ENCODE data around the gene KCNJ12.

KCNJ12 gene

GRCh38 chr17:21357281-21357680 is 18.9 kb upstream of the KCNJ12 start:
- H3K9ac ChIP-seq (ENCODE audit: low read depth in 1 of 2, low read length in 2 of 2): no peak overlapping the region
- H3K9me3 ChIP-seq (ENCODE audit: control insufficient read depth in 1 of 2, low read length in 2 of 2): no peaks in the 10 kb centered on the region
- H3K27ac ChIP-seq (ENCODE audit: low read depth, low read length): no peak overlapping the region
- H3K4me1 ChIP-seq (ENCODE audit: control insufficient read depth in 1 of 2, insufficient read depth in 2 of 2, low read length in 2 of 2): peaks cover 7 to 8% of the 10 kb centered on the region in 2 donors
- no peaks in the 10 kb centered on the region for H3K36me3 ChIP-seq (ENCODE audit: control insufficient read depth in 1 of 2, insufficient read depth in 2 of 2, low read length in 2 of 2)
- H3K4me3 ChIP-seq (ENCODE audit: low read depth in 1 of 2, low read length in 2 of 2): no peak overlapping the region
- no peaks in the 10 kb centered on the region for H3K27me3 ChIP-seq (ENCODE audit: control insufficient read depth in 1 of 2, insufficient read depth in 2 of 2, low read length in 2 of 2)

DNA sequence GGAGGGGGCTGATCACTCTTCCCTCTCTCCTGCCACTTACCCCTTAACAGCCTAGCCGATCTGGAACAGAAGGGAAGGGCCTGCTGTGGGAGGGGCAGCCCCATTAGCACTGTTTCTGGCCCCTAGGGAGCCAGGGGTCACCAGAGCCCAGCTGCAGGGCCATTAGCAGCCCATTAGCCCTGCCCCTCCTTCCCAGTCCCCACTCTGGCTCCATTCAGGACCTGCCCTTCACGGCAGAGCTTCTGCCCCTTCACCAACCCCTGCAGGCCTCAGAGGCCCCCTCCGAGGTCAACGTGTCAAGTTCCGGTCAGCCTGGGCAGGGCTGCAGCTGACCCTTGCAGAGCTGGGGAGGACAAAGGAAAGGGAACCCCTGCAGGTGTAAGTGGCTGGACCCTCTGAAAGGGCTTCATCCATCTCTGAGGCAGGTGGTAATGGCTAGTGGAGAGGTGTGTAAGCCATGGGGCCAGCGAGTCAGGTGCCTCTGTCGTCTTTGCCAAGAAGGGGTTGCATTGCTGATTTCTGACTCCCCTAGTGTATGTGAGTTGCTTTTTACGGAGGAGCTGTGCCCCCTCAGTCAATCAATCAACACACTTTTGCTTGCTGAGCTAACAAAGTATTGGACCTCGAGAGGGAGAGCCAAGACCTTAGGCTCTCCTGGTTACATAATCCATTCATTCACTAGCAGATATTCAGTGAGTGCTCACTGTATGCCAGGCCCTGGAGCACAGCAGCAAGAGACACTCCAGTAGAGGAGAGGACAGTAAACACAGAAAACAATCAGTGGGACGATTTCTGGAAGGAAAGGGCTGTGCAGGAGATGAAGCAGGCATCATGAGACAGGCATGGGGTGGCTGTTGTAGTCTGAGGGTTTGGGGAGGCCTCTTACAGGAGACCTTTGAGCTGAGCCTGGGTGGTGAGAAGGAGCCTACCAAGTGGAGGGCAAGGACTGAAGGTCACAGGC is 18.2 kb upstream of the KCNJ12 start:
- Histone ChIP-seq H3K4me3 (ENCODE audit: low read depth in 1 of 2, low read length in 2 of 2) (no peak overlapping the region), H3K27ac (ENCODE audit: low read depth, low read length) (no peak overlapping the region), H3K4me1 (ENCODE audit: control insufficient read depth in 1 of 2, insufficient read depth in 2 of 2, low read length in 2 of 2) (peaks cover 7 to 8% of the 10 kb centered on the region in 2 donors)

DNA sequence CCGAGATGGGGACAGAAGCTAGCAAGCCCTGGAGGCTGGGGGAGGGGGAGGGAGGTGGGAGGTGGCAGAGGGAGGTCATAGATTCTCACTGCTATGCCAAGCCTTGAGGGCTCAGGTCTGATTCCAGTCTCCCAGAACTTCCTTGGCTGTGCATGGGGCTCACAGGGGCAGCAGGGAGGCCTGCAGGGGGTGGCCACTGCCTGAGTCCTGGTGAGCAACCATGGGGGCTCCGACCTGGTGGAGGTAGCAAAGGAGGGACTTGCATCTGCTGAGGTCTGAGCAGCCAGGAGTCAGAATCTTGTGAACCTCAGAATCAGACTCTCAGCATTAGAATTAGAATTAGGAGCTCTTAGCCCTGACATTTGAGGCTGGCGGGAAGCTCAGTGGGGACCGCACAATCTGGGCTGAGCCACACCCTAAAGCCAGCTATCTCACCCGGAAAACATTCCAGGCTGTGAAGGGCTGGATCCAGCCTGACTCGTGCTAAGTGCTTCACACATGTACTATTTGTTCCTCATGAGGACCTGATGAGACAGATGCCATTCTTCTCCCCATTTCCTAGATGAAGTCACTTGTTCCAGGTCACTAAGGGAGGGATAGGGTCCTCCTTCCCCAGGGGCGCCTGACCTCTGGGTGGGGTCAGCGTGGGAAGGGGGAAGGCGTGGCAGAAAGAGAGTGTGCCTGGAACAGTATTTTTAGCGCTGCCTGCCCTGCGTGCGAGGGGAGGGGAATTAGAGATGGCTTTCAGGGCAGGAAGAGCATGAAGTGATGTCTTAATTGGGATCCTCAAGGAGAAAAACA is 17.3 kb upstream of the KCNJ12 start:
- no peak overlapping the region for H3K4me3 ChIP-seq (ENCODE audit: low read depth in 1 of 2, low read length in 2 of 2)
- no peaks in the 10 kb centered on the region for H3K9me3 ChIP-seq (ENCODE audit: control insufficient read depth in 1 of 2, low read length in 2 of 2)
- no peak overlapping the region for H3K9ac ChIP-seq (ENCODE audit: low read depth in 1 of 2, low read length in 2 of 2)
- H3K4me1 ChIP-seq (ENCODE audit: control insufficient read depth in 1 of 2, insufficient read depth in 2 of 2, low read length in 2 of 2): peaks cover 7 to 8% of the 10 kb centered on the region in 2 donors
- H3K27me3 ChIP-seq (ENCODE audit: control insufficient read depth in 1 of 2, insufficient read depth in 2 of 2, low read length in 2 of 2): no peaks in the 10 kb centered on the region
- H3K27ac ChIP-seq (ENCODE audit: low read depth, low read length): no peak overlapping the region
- H3K36me3 ChIP-seq (ENCODE audit: control insufficient read depth in 1 of 2, insufficient read depth in 2 of 2, low read length in 2 of 2): no peaks in the 10 kb centered on the region

More for the DNA sequence above, 18.2 kb upstream of the KCNJ12 start:
- Histone ChIP-seq H3K27me3 (ENCODE audit: control insufficient read depth in 1 of 2, insufficient read depth in 2 of 2, low read length in 2 of 2) (no peaks in the 10 kb centered on the region), H3K9me3 (ENCODE audit: control insufficient read depth in 1 of 2, low read length in 2 of 2) (no peaks in the 10 kb centered on the region), H3K9ac (ENCODE audit: low read depth in 1 of 2, low read length in 2 of 2) (no peak overlapping the region), H3K36me3 (ENCODE audit: control insufficient read depth in 1 of 2, insufficient read depth in 2 of 2, low read length in 2 of 2) (no peaks in the 10 kb centered on the region)

GRCh38 chr17:21359483-21359840 is 16.7 kb upstream of the KCNJ12 start:
- H3K9ac ChIP-seq (ENCODE audit: low read depth in 1 of 2, low read length in 2 of 2): no peak overlapping the region
- no peaks in the 10 kb centered on the region for H3K27me3 ChIP-seq (ENCODE audit: control insufficient read depth in 1 of 2, insufficient read depth in 2 of 2, low read length in 2 of 2)
- H3K4me1 ChIP-seq (ENCODE audit: control insufficient read depth in 1 of 2, insufficient read depth in 2 of 2, low read length in 2 of 2): peaks cover 7 to 8% of the 10 kb centered on the region in 2 donors
- no peaks in the 10 kb centered on the region for H3K9me3 ChIP-seq (ENCODE audit: control insufficient read depth in 1 of 2, low read length in 2 of 2)
- no peak overlapping the region for H3K4me3 ChIP-seq (ENCODE audit: low read depth in 1 of 2, low read length in 2 of 2)
- H3K36me3 ChIP-seq (ENCODE audit: control insufficient read depth in 1 of 2, insufficient read depth in 2 of 2, low read length in 2 of 2): no peaks in the 10 kb centered on the region
- H3K27ac ChIP-seq (ENCODE audit: low read depth, low read length): no peak overlapping the region

DNA sequence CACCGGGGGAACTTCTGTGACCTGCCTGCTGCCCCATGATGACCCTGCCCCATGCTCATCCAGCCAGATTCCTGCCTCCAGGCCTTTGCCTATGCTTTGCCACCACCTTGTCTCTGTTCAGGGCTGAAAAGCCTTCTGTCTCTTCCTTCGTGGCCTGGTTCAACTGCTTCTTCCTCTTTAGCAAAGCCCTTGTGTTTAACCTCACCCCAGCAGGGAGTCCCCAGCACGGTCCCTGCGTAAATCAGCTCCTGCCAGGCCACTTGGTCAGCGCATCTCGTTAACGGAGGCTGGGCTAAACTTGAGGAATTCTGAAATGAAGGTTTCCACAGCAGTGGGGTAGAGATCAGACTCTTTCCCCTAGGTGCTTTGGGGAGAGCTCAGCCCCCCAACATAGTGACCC is 16.1 kb upstream of the KCNJ12 start:
- Histone ChIP-seq H3K9me3 (ENCODE audit: control insufficient read depth in 1 of 2, low read length in 2 of 2) (no peaks in the 10 kb centered on the region), H3K36me3 (ENCODE audit: control insufficient read depth in 1 of 2, insufficient read depth in 2 of 2, low read length in 2 of 2) (no peaks in the 10 kb centered on the region), H3K4me1 (ENCODE audit: control insufficient read depth in 1 of 2, insufficient read depth in 2 of 2, low read length in 2 of 2) (peaks cover 7 to 8% of the 10 kb centered on the region in 2 donors), H3K27ac (ENCODE audit: low read depth, low read length) (no peak overlapping the region), H3K27me3 (ENCODE audit: control insufficient read depth in 1 of 2, insufficient read depth in 2 of 2, low read length in 2 of 2) (no peaks in the 10 kb centered on the region), H3K4me3 (ENCODE audit: low read depth in 1 of 2, low read length in 2 of 2) (no peak overlapping the region), H3K9ac (ENCODE audit: low read depth in 1 of 2, low read length in 2 of 2) (no peak overlapping the region)

GRCh38 chr17:21361020-21361809 is 14.9 kb upstream of the KCNJ12 start:
- no peak overlapping the region for H3K4me3 ChIP-seq (ENCODE audit: low read depth in 1 of 2, low read length in 2 of 2)
- no peaks in the 10 kb centered on the region for H3K27me3 ChIP-seq (ENCODE audit: control insufficient read depth in 1 of 2, insufficient read depth in 2 of 2, low read length in 2 of 2)
- no peaks in the 10 kb centered on the region for H3K9me3 ChIP-seq (ENCODE audit: control insufficient read depth in 1 of 2, low read length in 2 of 2)
- H3K4me1 ChIP-seq (ENCODE audit: control insufficient read depth in 1 of 2, insufficient read depth in 2 of 2, low read length in 2 of 2): peaks cover 7 to 8% of the 10 kb centered on the region in 2 donors
- H3K36me3 ChIP-seq (ENCODE audit: control insufficient read depth in 1 of 2, insufficient read depth in 2 of 2, low read length in 2 of 2): no peaks in the 10 kb centered on the region
- no peak overlapping the region for H3K9ac ChIP-seq (ENCODE audit: low read depth in 1 of 2, low read length in 2 of 2)
- no peak overlapping the region for H3K27ac ChIP-seq (ENCODE audit: low read depth, low read length)

- no peaks in the 10 kb centered on the region for H3K27me3 ChIP-seq (ENCODE audit: control insufficient read depth in 1 of 2, insufficient read depth in 2 of 2, low read length in 2 of 2)
- H3K4me3 ChIP-seq (ENCODE audit: low read depth in 1 of 2, low read length in 2 of 2): no peak overlapping the region
- no peaks in the 10 kb centered on the region for H3K36me3 ChIP-seq (ENCODE audit: control insufficient read depth in 1 of 2, insufficient read depth in 2 of 2, low read length in 2 of 2)
- H3K4me1 ChIP-seq (ENCODE audit: control insufficient read depth in 1 of 2, insufficient read depth in 2 of 2, low read length in 2 of 2): peaks cover 7 to 8% of the 10 kb centered on the region in 2 donors
- no peaks in the 10 kb centered on the region for H3K9me3 ChIP-seq (ENCODE audit: control insufficient read depth in 1 of 2, low read length in 2 of 2)
- H3K9ac ChIP-seq (ENCODE audit: low read depth in 1 of 2, low read length in 2 of 2): no peak overlapping the region
- H3K27ac ChIP-seq (ENCODE audit: low read depth, low read length): no peak overlapping the region
These were observed 13.7 kb upstream of the KCNJ12 start for GRCh38 chr17:21362331-21362931.

DNA sequence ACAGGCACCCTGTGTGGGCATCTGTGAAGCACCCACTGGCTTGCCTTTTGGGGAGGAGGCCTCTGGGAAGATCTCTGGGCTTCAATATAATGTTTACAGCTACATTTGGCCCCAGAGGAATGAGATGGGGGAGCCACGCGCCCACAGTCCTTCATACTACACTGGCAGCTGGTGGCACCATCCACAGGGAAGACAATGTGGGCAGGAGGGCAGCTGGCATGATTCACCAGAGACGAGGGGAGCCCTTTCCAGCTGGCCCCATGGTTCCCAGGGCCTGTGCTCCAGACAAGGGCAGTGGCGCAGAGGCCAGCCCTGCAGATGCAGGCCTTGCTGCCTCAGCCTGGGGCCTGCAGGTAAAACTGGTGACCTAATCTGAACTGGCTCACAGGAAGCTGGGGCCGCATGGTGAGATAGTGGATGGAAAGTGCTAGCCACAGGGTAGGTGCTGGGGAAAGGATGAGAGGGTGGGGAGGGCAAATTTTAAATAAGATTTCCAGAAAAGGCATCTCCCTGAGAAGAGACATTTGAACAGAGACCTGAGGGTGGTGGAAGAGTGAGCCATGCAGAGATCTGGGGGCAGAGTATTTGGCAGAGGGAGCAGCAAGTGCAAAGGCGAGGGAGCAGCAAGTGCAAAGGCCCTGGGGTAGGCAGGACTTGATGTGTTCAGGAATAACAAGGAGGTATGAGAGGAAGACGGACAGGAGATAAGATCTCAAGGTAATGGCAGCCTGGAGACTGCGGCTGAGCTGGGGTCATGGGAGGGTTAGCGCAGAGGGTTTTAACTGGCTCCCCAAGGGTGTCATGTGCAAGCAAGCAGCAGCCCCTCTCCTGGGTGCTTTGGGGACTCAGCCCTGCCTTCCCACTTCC is 12.1 kb upstream of the KCNJ12 start:
- Histone ChIP-seq H3K27ac (ENCODE audit: low read depth, low read length) (no peak overlapping the region), H3K9ac (ENCODE audit: low read depth in 1 of 2, low read length in 2 of 2) (no peak overlapping the region), H3K4me1 (ENCODE audit: control insufficient read depth in 1 of 2, insufficient read depth in 2 of 2, low read length in 2 of 2) (peaks cover 5 to 7% of the 10 kb centered on the region in 2 donors), H3K9me3 (ENCODE audit: control insufficient read depth in 1 of 2, low read length in 2 of 2) (no peaks in the 10 kb centered on the region), H3K36me3 (ENCODE audit: control insufficient read depth in 1 of 2, insufficient read depth in 2 of 2, low read length in 2 of 2) (no peaks in the 10 kb centered on the region), H3K27me3 (ENCODE audit: control insufficient read depth in 1 of 2, insufficient read depth in 2 of 2, low read length in 2 of 2) (peaks cover 0 to 2% of the 10 kb centered on the region in 2 donors), H3K4me3 (ENCODE audit: low read depth in 1 of 2, low read length in 2 of 2) (no peak overlapping the region)

DNA sequence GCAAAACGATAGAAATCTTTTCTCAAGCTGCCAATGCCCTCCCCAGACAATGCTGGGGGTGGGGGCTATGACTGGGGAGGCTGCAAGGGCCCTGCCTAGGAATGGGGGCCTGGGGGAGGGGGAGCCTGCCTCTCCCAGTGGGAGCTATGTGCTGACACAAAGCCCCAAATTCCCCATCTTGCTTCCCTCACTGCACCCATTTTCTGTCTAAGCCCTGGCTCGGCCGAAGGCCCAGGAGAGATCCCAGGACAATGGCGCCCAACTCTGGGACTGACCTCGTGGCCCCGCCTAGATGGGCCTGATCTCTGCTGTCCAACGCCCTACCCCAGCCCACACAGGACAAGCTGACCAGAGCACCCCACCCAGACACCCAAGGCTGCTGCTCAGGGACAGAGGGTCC is 11.1 kb upstream of the KCNJ12 start:
- Histone ChIP-seq H3K27ac (ENCODE audit: low read depth, low read length) (no peak overlapping the region), H3K4me3 (ENCODE audit: low read depth in 1 of 2, low read length in 2 of 2) (no peak overlapping the region), H3K27me3 (ENCODE audit: control insufficient read depth in 1 of 2, insufficient read depth in 2 of 2, low read length in 2 of 2) (peaks cover 0 to 3% of the 10 kb centered on the region in 2 donors), H3K36me3 (ENCODE audit: control insufficient read depth in 1 of 2, insufficient read depth in 2 of 2, low read length in 2 of 2) (no peaks in the 10 kb centered on the region), H3K4me1 (ENCODE audit: control insufficient read depth in 1 of 2, insufficient read depth in 2 of 2, low read length in 2 of 2) (no peaks in the 10 kb centered on the region), H3K9ac (ENCODE audit: low read depth in 1 of 2, low read length in 2 of 2) (no peak overlapping the region), H3K9me3 (ENCODE audit: control insufficient read depth in 1 of 2, low read length in 2 of 2) (no peaks in the 10 kb centered on the region)

All from duodenal mucosa (tissue), 2 donors.